AG09319 (cell line): Measurements from ENCODE around the gene SMAD7.

Experiments used
- DNase-seq: peaks from one replicate; pipeline ENCODE4 v3.0.0-alpha.2; 2010; ENCODE audit warnings: low read depth; ENCODE audit errors: extremely low read depth
- CTCF ChIP-seq: IDR thresholded peaks from 2 replicates; pipeline ENCODE4 v1.5.1; 2011; ENCODE audit warnings: low read depth, mild to moderate bottlenecking, inconsistent platforms, low read length, moderate library complexity

The SMAD7 gene

GRCh38 chr18:48983793-48984437, 33.1 kb upstream of the SMAD7 start:
- no peak for TF ChIP-seq CTCF
- no peak for DNase-seq

- no peak for DNase-seq
- no peak for TF ChIP-seq CTCF
Measured at GRCh38 chr18:48982266-48982665, 31.5 kb upstream of the SMAD7 start.

GRCh38 chr18:48979944-48980890, 29.5 kb upstream of the SMAD7 start:
- no peak for TF ChIP-seq CTCF
- DNase-seq, result no peak

GRCh38 chr18:48977914-48978313, 27.1 kb upstream of the SMAD7 start:
- TF ChIP-seq CTCF, result no peak
- DNase-seq, result no peak

GRCh38 chr18:48975817-48976649, 25.3 kb upstream of the SMAD7 start:
- TF ChIP-seq CTCF, result no peak
- no peak for DNase-seq

GRCh38 chr18:48975120-48975816, 24.5 kb upstream of the SMAD7 start:
- DNase-seq, result no peak
- no peak for TF ChIP-seq CTCF
